GM12878 (cell line): ENCODE data around the gene CARD9. TPM values are rescaled to one million over a fixed set of nuclear protein-coding genes. Genes with fewer than 3 reads are reported as not detected.

Source experiments
- ATAC-seq: fragments of 200-7000 bp; cut with Tn5 transposase; 3 replicates; pipeline ENCODE4 v1.9.1; 2020; ENCODE audit warnings: mild to moderate bottlenecking, moderate library complexity
- BruUV-seq: library from RNA; stranded (reverse); fragments of 400-500 nt; replicated peaks from 2 replicates; lab custom pipeline; 2021; lab: Mats Ljungman, UMichigan
- CTCF ChIA-PET: fragments of 300-600 bp; sonication (Branson Sonifier 250); formaldehyde crosslinking; extraction: SDS; loops from one replicate; lab custom pipeline; 2021; ENCODE audit warnings: inconsistent platforms; lab: Yijun Ruan, JAX
- POLR2A ChIA-PET: fragments of 350-600 bp; formaldehyde crosslinking; extraction: SDS; loops from one replicate; lab custom pipeline; 2021; ENCODE audit warnings: inconsistent platforms; lab: Charles Lee
- RAD21 ChIA-PET: fragments of 300-600 bp; sonication (Branson Sonifier 250); formaldehyde crosslinking; loops from one replicate; lab custom pipeline; 2023; ENCODE audit warnings: antibody characterized with exemption; ENCODE audit not compliant: unreplicated experiment; lab: Charles Lee
- SMC1A ChIA-PET: fragments of 300-600 bp; sonication (Branson Sonifier 250); formaldehyde crosslinking; loops from one replicate; lab custom pipeline; 2023; ENCODE audit not compliant: unreplicated experiment, uncharacterized antibody; lab: Charles Lee
- DNase-seq: peaks from one replicate; pipeline ENCODE4 v3.0.0-alpha.2; 2011; ENCODE audit warnings: low read depth, low spot score
- FAIRE-seq: peaks from 3 replicates; lab custom pipeline; 2011; peaks lifted over from hg19 to GRCh38; lab: Jason Lieb, UNC
- H2AFZ ChIP-seq: 2 replicates; pipeline ENCODE4 v1.6.0; 2011; ENCODE audit warnings: low read depth, low read length, control low read depth; ENCODE audit not compliant: control insufficient read depth
- H3K27ac ChIP-seq: 2 replicates; pipeline ENCODE4 v1.5.1; 2011; ENCODE audit warnings: control low read depth; ENCODE audit not compliant: control insufficient read depth, insufficient read depth
- H3K27me3 ChIP-seq, 2 experiments: replicated peaks in 1 of 2; 2 replicates each; pipeline versions ENCODE4 v1.6.0 to v1.6.1; 2011; ENCODE audit warnings: low read length in 1 of 2; ENCODE audit not compliant: control insufficient read depth in 2 of 2, insufficient read depth in 2 of 2
- H3K36me3 ChIP-seq, 2 experiments: 2 replicates each; pipeline ENCODE4 v1.5.1; 2011; ENCODE audit warnings: low read length in 1 of 2; ENCODE audit not compliant: control insufficient read depth in 2 of 2, insufficient read depth in 2 of 2
- H3K4me1 ChIP-seq: 2 replicates; pipeline ENCODE4 v1.6.1; 2011; ENCODE audit warnings: mild to moderate bottlenecking, low read length, moderate library complexity, mixed read lengths; ENCODE audit not compliant: control insufficient read depth, insufficient read depth
- H3K4me2 ChIP-seq: 2 replicates; pipeline ENCODE4 v1.6.0; 2011; ENCODE audit warnings: control low read depth; ENCODE audit not compliant: control insufficient read depth, insufficient read depth
- H3K4me3 ChIP-seq: fragments of 200-600 bp; sonication (generic); 2 replicates; pipeline ENCODE4 v1.5.1; 2016
- H3K79me2 ChIP-seq: 2 replicates; pipeline ENCODE4 v1.6.0; 2011; ENCODE audit warnings: low read length; ENCODE audit not compliant: control insufficient read depth, insufficient read depth
- H3K9ac ChIP-seq: 2 replicates; pipeline ENCODE4 v1.8.0; 2011; ENCODE audit warnings: low read length, control low read depth, mixed read lengths; ENCODE audit not compliant: control insufficient read depth, insufficient read depth
- H3K9me3 ChIP-seq: replicated peaks from 3 replicates; pipeline ENCODE4 v1.5.1; 2011; ENCODE audit warnings: mild to moderate bottlenecking, low read length; ENCODE audit not compliant: control insufficient read depth, insufficient read depth
- H4K20me1 ChIP-seq: 2 replicates; pipeline ENCODE4 v1.6.0; 2011; ENCODE audit not compliant: control insufficient read depth, insufficient read depth
- BACH1 ChIP-seq: fragments of 450-650 bp; IDR thresholded peaks from 2 replicates; pipeline ENCODE4 v1.6.1; 2017; ENCODE audit warnings: mild to moderate bottlenecking, borderline replicate concordance
- CHD4 ChIP-seq: fragments of 200-600 bp; sonication (generic); IDR thresholded peaks from 2 replicates; pipeline ENCODE4 v1.6.1; 2016; ENCODE audit warnings: mild to moderate bottlenecking
- CREB1 ChIP-seq: IDR thresholded peaks from 2 replicates; pipeline ENCODE4 v1.6.1; 2012; ENCODE audit warnings: low read depth, mild to moderate bottlenecking, inconsistent platforms
- FOXK2 ChIP-seq: fragments of 450-650 bp; IDR thresholded peaks from 2 replicates; pipeline ENCODE4 v1.6.1; 2017; ENCODE audit warnings: mild to moderate bottlenecking, moderate library complexity
- MAX ChIP-seq: IDR thresholded peaks from 2 replicates; pipeline ENCODE4 v1.6.1; 2012; ENCODE audit warnings: low read depth, low read length, improper control_type of control experiment
- MEF2B ChIP-seq: fragments of 450-650 bp; IDR thresholded peaks from 2 replicates; pipeline ENCODE4 v1.6.1; 2018; ENCODE audit warnings: mild to moderate bottlenecking, moderate library complexity; ENCODE audit not compliant: partially characterized antibody, poor library complexity, severe bottlenecking
- PML ChIP-seq: IDR thresholded peaks from 2 replicates; pipeline ENCODE4 v1.6.1; 2012; ENCODE audit warnings: low read length, inconsistent platforms
- RUNX3 ChIP-seq: IDR thresholded peaks from 2 replicates; pipeline ENCODE4 v1.6.1; 2012; ENCODE audit warnings: low read length, inconsistent platforms
- SMARCA5 ChIP-seq: fragments of 450-650 bp; IDR thresholded peaks from 2 replicates; pipeline ENCODE4 v1.6.1; 2017; ENCODE audit warnings: mild to moderate bottlenecking
- SP1 ChIP-seq: IDR thresholded peaks from one replicate; pipeline ENCODE4 v1.6.1; 2011; ENCODE audit warnings: low read depth, low read length
- TBL1XR1 ChIP-seq: IDR thresholded peaks from 2 replicates; pipeline ENCODE4 v1.6.1; 2012; ENCODE audit warnings: low read depth, low read length, improper control_type of control experiment
- TCF7 ChIP-seq: IDR thresholded peaks from 2 replicates; pipeline ENCODE4 v1.6.1; 2014; ENCODE audit warnings: antibody characterized with exemption, borderline replicate concordance
- ZBTB4 ChIP-seq: fragments of 450-650 bp; formaldehyde crosslinking; IDR thresholded peaks from 2 replicates; pipeline ENCODE4 v1.4.0; 2022; ENCODE audit warnings: mild to moderate bottlenecking, moderate library complexity
- ZNF24 ChIP-seq: fragments of 450-650 bp; IDR thresholded peaks from 2 replicates; pipeline ENCODE4 v1.6.1; 2017; ENCODE audit warnings: antibody characterized with exemption, mild to moderate bottlenecking
- WGBS: methylation state at CpG from one replicate; pipeline ENCODE4 v1.1.6; 2016; ENCODE audit warnings: low lambda C conversion rate; ENCODE audit not compliant: insufficient replicate concordance, insufficient coverage; ENCODE audit errors: missing lambda C conversion rate; 5-methylcytosine and 5-hydroxymethylcytosine counted together
- in situ Hi-C: fragments of 300-500 bp; cut with MboI; formaldehyde crosslinking; loops from 9 replicates; pipeline ENCODE4 v1.14.3; 2018; ENCODE audit warnings: mixed read lengths
- intact Hi-C: fragments of 100-400 bp; cut with micrococcal nuclease; formaldehyde crosslinking; loops from one replicate; pipeline ENCODE4 v1.14.2; 2022; ENCODE audit not compliant: unreplicated experiment
- polyA plus RNA-seq, 11 experiments: library from polyadenylated mRNA; depleted of rRNA in 4 of 11; unstranded in 6 of 11; stranded (reverse) in 5 of 11; fragments of >200 nt; fragmentation: Nextera tagmentation in 4 of 11; fragmentation: Illumina TruSeq in 1 of 11; extraction: Ambion mirVana in 4 of 11; extraction: Trizol in 1 of 11; gene quantifications; 1 replicate in 1 of 11; 2 replicates in 10 of 11; pipeline versions ENCODE4 v1.2.1 to v1.2.3, GENCODE V29; 2011 to 2016; ENCODE audit warnings: inconsistent platforms in 2 of 11, missing spikeins in 2 of 11, low read depth in 1 of 11
- total RNA-seq, 4 experiments: library from RNA; depleted of rRNA in 3 of 4; stranded (reverse); fragments of >200 nt in 3 of 4; fragmentation: Illumina TruSeq in 1 of 4; extraction: Trizol in 1 of 4; gene quantifications; 2 replicates each; pipeline versions ENCODE4 v1.2.1 to v1.2.3, GENCODE V29; 2013 to 2021

Gene CARD9
- total and polyA plus RNA-seq, 10 of the 15 experiments (the other 5 are each of a cell fraction or from before 2014, with no cell fraction given) = 0.11 to 4.9 (median 1.8) TPM; not detected in 1

GRCh38 chr9:136361047-136361753 is 12.3 kb downstream of the CARD9 start:
- intact Hi-C loops (no loop called here), in situ Hi-C loops (no loop called here)
- WGBS = 85% methylated on average over 35 of the region's 43 CpGs
- Histone ChIP-seq H4K20me1 (no peaks in the 10 kb centered on the region), H3K9ac (no peak overlapping the region), H3K27me3 (no peaks in the 10 kb centered on the region), H3K36me3 (no peaks in the 10 kb centered on the region), H3K4me3 (no peak overlapping the region), H2AFZ (no peak overlapping the region), H3K9me3 (no peaks in the 10 kb centered on the region; the same call in 2 of the 3 replicates), H3K79me2 (no peaks in the 10 kb centered on the region), H3K4me2 (no peak overlapping the region), H3K4me1 (peaks cover 10% of the 10 kb centered on the region), H3K27ac (no peak overlapping the region)
- no TSS peak for BruUV-seq
- ATAC-seq (no peak), DNase-seq (no peak), FAIRE-seq (no peak)
- SMC1A ChIA-PET = no interaction called here
- RAD21 ChIA-PET = no interaction called here
- POLR2A ChIA-PET = no interaction called here
- no peak for TF ChIP-seq MAX
- no peak for TF ChIP-seq MEF2B
- TF ChIP-seq TBL1XR1 = no peak
- CTCF ChIA-PET = no interaction called here

GRCh38 chr9:136359774-136360718 is 13.4 kb downstream of the CARD9 start:
- DNase-seq (no peak), FAIRE-seq (no peak), ATAC-seq (no peak)
- intact Hi-C loops = no loop called here
- CTCF ChIA-PET = no interaction called here
- Histone ChIP-seq H3K27me3 (no peaks in the 10 kb centered on the region), H3K27ac (no peak overlapping the region), H3K4me1 (peaks cover 10% of the 10 kb centered on the region), H3K4me3 (no peak overlapping the region), H3K4me2 (no peak overlapping the region), H3K79me2 (no peaks in the 10 kb centered on the region), H3K9me3 (no peaks in the 10 kb centered on the region; the same call in 2 of the 3 replicates), H3K36me3 (no peaks in the 10 kb centered on the region), H2AFZ (no peak overlapping the region), H4K20me1 (no peaks in the 10 kb centered on the region), H3K9ac (no peak overlapping the region)
- SMC1A ChIA-PET = no interaction called here
- POLR2A ChIA-PET = no interaction called here
- in situ Hi-C loops = no loop called here
- 75% methylated on average over 31 of the region's 38 CpGs for WGBS
- no TSS peak for BruUV-seq
- RAD21 ChIA-PET = no interaction called here
- TF ChIP-seq BACH1 (no peak), PML (no peak), SMARCA5 (no peak), TCF7 (no peak), CREB1 (no peak), FOXK2 (no peak), CHD4 (no peak), ZBTB4 (CRISPR knock-in tag) (no peak), RUNX3 (no peak), MEF2B (no peak), ZNF24 (no peak), SP1 (no peak)
